ENCODE measurements around the gene NABP1.
A peak's percentile ranks its signal among the peaks of the same experiment; 100 is the strongest.

Gene NABP1

GRCh38 chr2:191686729-191687128 lies 8.8 kb downstream of the NABP1 start:
- Histone ChIP-seq H3K4me3 (ENCODE audit: low read length) (no peak overlapping the region), H3K27me3 (ENCODE audit: insufficient read depth, low read length) (no peaks in the 10 kb centered on the region), H3K27ac (ENCODE audit: low read depth, low read length) (no peak overlapping the region), H3K4me1 (ENCODE audit: insufficient read depth, low read length) (peaks cover 24% of the 10 kb centered on the region), H3K9ac (ENCODE audit: low read depth, low read length) (no peak overlapping the region), H3K9me3 (ENCODE audit: insufficient read depth, low read depth, low read length) (no peaks in the 10 kb centered on the region), H3K36me3 (ENCODE audit: insufficient read depth, low read length) (peaks cover 53% of the 10 kb centered on the region)
- WGBS: 100% methylated on average over 1 of the region's 1 CpG

- Histone ChIP-seq H3K4me3 (ENCODE audit: low read length) (no peak overlapping the region), H3K27me3 (ENCODE audit: insufficient read depth, low read length) (no peaks in the 10 kb centered on the region), H3K9me3 (ENCODE audit: insufficient read depth, low read depth, low read length) (no peaks in the 10 kb centered on the region), H3K9ac (ENCODE audit: low read depth, low read length) (no peak overlapping the region), H3K27ac (ENCODE audit: low read depth, low read length) (no peak overlapping the region), H3K36me3 (ENCODE audit: insufficient read depth, low read length) (peaks cover 42% of the 10 kb centered on the region), H3K4me1 (ENCODE audit: insufficient read depth, low read length) (peaks cover 24% of the 10 kb centered on the region)
- 91% methylated on average over 6 of the region's 6 CpGs for WGBS
These were observed 9.9 kb downstream of the NABP1 start for GRCh38 chr2:191687867-191688266.

GRCh38 chr2:191688934-191689695 lies 11.2 kb downstream of the NABP1 start:
- peaks cover 30% of the 10 kb centered on the region for H3K36me3 ChIP-seq (ENCODE audit: insufficient read depth, low read length)
- no peak overlapping the region for H3K4me3 ChIP-seq (ENCODE audit: low read length)
- H3K27ac ChIP-seq (ENCODE audit: low read depth, low read length): peak overlapping the region; percentile 39
- H3K9ac ChIP-seq (ENCODE audit: low read depth, low read length): peak overlapping the region; percentile 19; the same call in 1 of the 2 replicates
- peaks cover 24% of the 10 kb centered on the region for H3K4me1 ChIP-seq (ENCODE audit: insufficient read depth, low read length)
- 100% methylated on average over 1 of the region's 2 CpGs for WGBS
- H3K27me3 ChIP-seq (ENCODE audit: insufficient read depth, low read length): no peaks in the 10 kb centered on the region
- no peaks in the 10 kb centered on the region for H3K9me3 ChIP-seq (ENCODE audit: insufficient read depth, low read depth, low read length)

- Histone ChIP-seq H3K4me3 (ENCODE audit: low read length) (no peak overlapping the region), H3K27ac (ENCODE audit: low read depth, low read length) (no peak overlapping the region), H3K36me3 (ENCODE audit: insufficient read depth, low read length) (peaks cover 18% of the 10 kb centered on the region), H3K9ac (ENCODE audit: low read depth, low read length) (peak overlapping the region; percentile 7; the same call in 1 of the 2 replicates), H3K27me3 (ENCODE audit: insufficient read depth, low read length) (no peaks in the 10 kb centered on the region), H3K9me3 (ENCODE audit: insufficient read depth, low read depth, low read length) (no peaks in the 10 kb centered on the region), H3K4me1 (ENCODE audit: insufficient read depth, low read length) (peaks cover 24% of the 10 kb centered on the region)
- 88% methylated on average over 2 of the region's 3 CpGs for WGBS
These were observed 12.4 kb downstream of the NABP1 start for GRCh38 chr2:191690327-191690726.

- Histone ChIP-seq H3K4me3 (ENCODE audit: low read length) (no peak overlapping the region), H3K27me3 (ENCODE audit: insufficient read depth, low read length) (no peaks in the 10 kb centered on the region), H3K36me3 (ENCODE audit: insufficient read depth, low read length) (peaks cover 10% of the 10 kb centered on the region), H3K4me1 (ENCODE audit: insufficient read depth, low read length) (peaks cover 24% of the 10 kb centered on the region), H3K9me3 (ENCODE audit: insufficient read depth, low read depth, low read length) (no peaks in the 10 kb centered on the region), H3K9ac (ENCODE audit: low read depth, low read length) (no peak overlapping the region), H3K27ac (ENCODE audit: low read depth, low read length) (no peak overlapping the region)
- WGBS: 49% methylated on average over 5 of the region's 5 CpGs
These were observed 13.2 kb downstream of the NABP1 start for GRCh38 chr2:191691016-191691735.

- Histone ChIP-seq H3K4me1 (ENCODE audit: insufficient read depth, low read length) (peaks cover 24% of the 10 kb centered on the region), H3K9ac (ENCODE audit: low read depth, low read length) (no peak overlapping the region), H3K9me3 (ENCODE audit: insufficient read depth, low read depth, low read length) (no peaks in the 10 kb centered on the region), H3K36me3 (ENCODE audit: insufficient read depth, low read length) (peaks cover 3% of the 10 kb centered on the region; the same call in 1 of the 2 replicates), H3K27me3 (ENCODE audit: insufficient read depth, low read length) (no peaks in the 10 kb centered on the region), H3K27ac (ENCODE audit: low read depth, low read length) (no peak overlapping the region), H3K4me3 (ENCODE audit: low read length) (no peak overlapping the region)
- WGBS: 87% methylated on average over 4 of the region's 4 CpGs
These were observed 14.0 kb downstream of the NABP1 start for GRCh38 chr2:191691898-191692297.

- H3K4me3 ChIP-seq (ENCODE audit: low read length): no peak overlapping the region
- 97% methylated on average over 6 of the region's 6 CpGs for WGBS
- no peaks in the 10 kb centered on the region for H3K27me3 ChIP-seq (ENCODE audit: insufficient read depth, low read length)
- peaks cover 24% of the 10 kb centered on the region for H3K4me1 ChIP-seq (ENCODE audit: insufficient read depth, low read length)
- no peaks in the 10 kb centered on the region for H3K9me3 ChIP-seq (ENCODE audit: insufficient read depth, low read depth, low read length)
- H3K27ac ChIP-seq (ENCODE audit: low read depth, low read length): no peak overlapping the region
- peaks cover 3% of the 10 kb centered on the region; the same call in 1 of the 2 replicates for H3K36me3 ChIP-seq (ENCODE audit: insufficient read depth, low read length)
- H3K9ac ChIP-seq (ENCODE audit: low read depth, low read length): no peak overlapping the region
These were observed 14.7 kb downstream of the NABP1 start for GRCh38 chr2:191692502-191693115.

GRCh38 chr2:191693166-191693565 lies 15.2 kb downstream of the NABP1 start:
- no peak overlapping the region for H3K9ac ChIP-seq (ENCODE audit: low read depth, low read length)
- 96% methylated on average over 2 of the region's 2 CpGs for WGBS
- no peak overlapping the region for H3K4me3 ChIP-seq (ENCODE audit: low read length)
- no peaks in the 10 kb centered on the region for H3K9me3 ChIP-seq (ENCODE audit: insufficient read depth, low read depth, low read length)
- H3K27me3 ChIP-seq (ENCODE audit: insufficient read depth, low read length): no peaks in the 10 kb centered on the region
- peaks cover 3% of the 10 kb centered on the region; the same call in 1 of the 2 replicates for H3K36me3 ChIP-seq (ENCODE audit: insufficient read depth, low read length)
- peaks cover 24% of the 10 kb centered on the region for H3K4me1 ChIP-seq (ENCODE audit: insufficient read depth, low read length)
- H3K27ac ChIP-seq (ENCODE audit: low read depth, low read length): no peak overlapping the region

GRCh38 chr2:191693778-191694177 lies 15.8 kb downstream of the NABP1 start:
- H3K4me3 ChIP-seq (ENCODE audit: low read length): no peak overlapping the region
- no peak overlapping the region for H3K27ac ChIP-seq (ENCODE audit: low read depth, low read length)
- peaks cover 20% of the 10 kb centered on the region for H3K4me1 ChIP-seq (ENCODE audit: insufficient read depth, low read length)
- no peaks in the 10 kb centered on the region for H3K9me3 ChIP-seq (ENCODE audit: insufficient read depth, low read depth, low read length)
- H3K36me3 ChIP-seq (ENCODE audit: insufficient read depth, low read length): no peaks in the 10 kb centered on the region
- no CpG with 5 or more reads among the region's 1 CpG for WGBS
- no peak overlapping the region for H3K9ac ChIP-seq (ENCODE audit: low read depth, low read length)
- no peaks in the 10 kb centered on the region for H3K27me3 ChIP-seq (ENCODE audit: insufficient read depth, low read length)

GRCh38 chr2:191696001-191696400 lies 18.1 kb downstream of the NABP1 start:
- H3K9me3 ChIP-seq (ENCODE audit: insufficient read depth, low read depth, low read length): 0 out of 2 replicates have a peak, but pooled peaks cover 4% of the 10 kb centered on the region
- no peak overlapping the region for H3K27ac ChIP-seq (ENCODE audit: low read depth, low read length)
- no peak overlapping the region for H3K9ac ChIP-seq (ENCODE audit: low read depth, low read length)
- no peaks in the 10 kb centered on the region for H3K27me3 ChIP-seq (ENCODE audit: insufficient read depth, low read length)
- H3K4me3 ChIP-seq (ENCODE audit: low read length): no peak overlapping the region
- no peaks in the 10 kb centered on the region for H3K36me3 ChIP-seq (ENCODE audit: insufficient read depth, low read length)
- no peaks in the 10 kb centered on the region; the same call in 1 of the 2 replicates for H3K4me1 ChIP-seq (ENCODE audit: insufficient read depth, low read length)

- Histone ChIP-seq H3K9ac (ENCODE audit: low read depth, low read length) (no peak overlapping the region), H3K27me3 (ENCODE audit: insufficient read depth, low read length) (no peaks in the 10 kb centered on the region), H3K4me3 (ENCODE audit: low read length) (no peak overlapping the region), H3K36me3 (ENCODE audit: insufficient read depth, low read length) (no peaks in the 10 kb centered on the region), H3K9me3 (ENCODE audit: insufficient read depth, low read depth, low read length) (0 out of 2 replicates have a peak, but pooled peaks cover 4% of the 10 kb centered on the region), H3K27ac (ENCODE audit: low read depth, low read length) (no peak overlapping the region), H3K4me1 (ENCODE audit: insufficient read depth, low read length) (no peaks in the 10 kb centered on the region)
These were observed 19.0 kb downstream of the NABP1 start for GRCh38 chr2:191696966-191697365.
